ENCODE data around the gene C10orf95. TPM values are rescaled to one million over a fixed set of nuclear protein-coding genes. Genes with fewer than 3 reads are reported as not detected.

Gene C10orf95
- total RNA-seq, 2 donors from 2014 or later = 2.8 to 4.8 TPM

DNA sequence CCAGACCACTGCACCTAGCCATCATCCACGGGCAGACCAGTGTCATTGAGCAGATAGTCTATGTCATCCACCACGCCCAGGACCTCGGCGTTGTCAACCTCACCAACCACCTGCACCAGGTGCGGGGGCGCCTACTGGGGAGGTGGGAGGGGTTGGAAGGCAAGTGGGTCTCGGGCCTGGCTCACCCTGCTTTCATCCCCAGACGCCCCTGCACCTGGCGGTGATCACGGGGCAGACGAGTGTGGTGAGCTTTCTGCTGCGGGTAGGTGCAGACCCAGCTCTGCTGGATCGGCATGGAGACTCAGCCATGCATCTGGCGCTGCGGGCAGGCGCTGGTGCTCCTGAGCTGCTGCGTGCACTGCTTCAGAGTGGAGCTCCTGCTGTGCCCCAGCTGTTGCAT lies 51.3 kb downstream of the C10orf95 start:
- TF ChIP-seq, protein P1, sequence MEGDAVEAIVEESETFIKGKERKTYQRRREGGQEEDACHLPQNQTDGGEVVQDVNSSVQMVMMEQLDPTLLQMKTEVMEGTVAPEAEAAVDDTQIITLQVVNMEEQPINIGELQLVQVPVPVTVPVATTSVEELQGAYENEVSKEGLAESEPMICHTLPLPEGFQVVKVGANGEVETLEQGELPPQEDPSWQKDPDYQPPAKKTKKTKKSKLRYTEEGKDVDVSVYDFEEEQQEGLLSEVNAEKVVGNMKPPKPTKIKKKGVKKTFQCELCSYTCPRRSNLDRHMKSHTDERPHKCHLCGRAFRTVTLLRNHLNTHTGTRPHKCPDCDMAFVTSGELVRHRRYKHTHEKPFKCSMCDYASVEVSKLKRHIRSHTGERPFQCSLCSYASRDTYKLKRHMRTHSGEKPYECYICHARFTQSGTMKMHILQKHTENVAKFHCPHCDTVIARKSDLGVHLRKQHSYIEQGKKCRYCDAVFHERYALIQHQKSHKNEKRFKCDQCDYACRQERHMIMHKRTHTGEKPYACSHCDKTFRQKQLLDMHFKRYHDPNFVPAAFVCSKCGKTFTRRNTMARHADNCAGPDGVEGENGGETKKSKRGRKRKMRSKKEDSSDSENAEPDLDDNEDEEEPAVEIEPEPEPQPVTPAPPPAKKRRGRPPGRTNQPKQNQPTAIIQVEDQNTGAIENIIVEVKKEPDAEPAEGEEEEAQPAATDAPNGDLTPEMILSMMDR (IDR thresholded peaks at IDR 0.05) = no peak
- H3K27me3 ChIP-seq = no peaks in the 10 kb centered on the region
- peak overlapping the region; percentile 70 to 86 for H3K9ac ChIP-seq (ENCODE audit: low read depth in 2 of 2, low read length in 2 of 2)
- H3K4me1 ChIP-seq = peaks cover 11% of the 10 kb centered on the region
- no peak for DNase-seq
- H3K27ac ChIP-seq = no peak overlapping the region
- peaks cover 6% of the 10 kb centered on the region for H3K36me3 ChIP-seq
- H3K4me3 ChIP-seq = no peak overlapping the region
- intact Hi-C loops (cut with DNase I) = no loop called here
- H3K9me3 ChIP-seq = no peaks in the 10 kb centered on the region

Small RNAs within 50 kb of the gene (microRNA-seq; reads per million reads assigned to microRNA genes)
- 3,620 reads per million, percentile 88 among the genes with 10 or more reads in this experiment for gene MIR146B

Other genes with a start within 250 kb of the C10orf95 start
- gene ELOVL3, start 225.2 kb downstream of the C10orf95 start, total RNA-seq = under 1 TPM in 1 of 2 donors, not detected in 1; 0.24 TPM
- gene PITX3, start 210.0 kb downstream of the C10orf95 start, total RNA-seq = not detected
- 10 to 100 TPM; 59.8 to 73.4 TPM for gene GBF1, start 206.0 kb downstream of the C10orf95 start, total RNA-seq
- gene NFKB2, start 55.8 kb downstream of the C10orf95 start, total RNA-seq = 10 to 100 TPM; 29.3 to 44.5 TPM
- gene PSD, start 32.8 kb downstream of the C10orf95 start, total RNA-seq = 10 to 100 TPM in 1 of 2 donors, 1 to 10 TPM in 1; 4.2 to 22.5 TPM
- gene FBXL15, start 30.7 kb downstream of the C10orf95 start, total RNA-seq = 10 to 100 TPM; 23.7 to 37.3 TPM
- gene CUEDC2, start 19.0 kb downstream of the C10orf95 start, total RNA-seq = 10 to 100 TPM; 30.2 to 32.1 TPM
- 10 to 100 TPM; 76.4 to 88.8 TPM for gene ACTR1A, start 51.2 kb upstream of the C10orf95 start, total RNA-seq
- 1 to 10 TPM; 7.6 to 8.6 TPM for gene SUFU, start 52.4 kb upstream of the C10orf95 start, total RNA-seq
- gene TRIM8, start 192.9 kb upstream of the C10orf95 start, total RNA-seq = 10 to 100 TPM; 64.9 to 79.6 TPM